Spleen (tissue), 7 donors: Measurements from ENCODE around the gene PCBD1.

Source experiments
- POLR2A ChIP-seq, 3 donors: fragments of 450-650 bp; IDR thresholded peaks; one replicate each; pipeline ENCODE4 v1.5.1; 2017; ENCODE audit warnings: antibody characterized with exemption in 3 of 3, mild to moderate bottlenecking in 1 of 3
- POLR2AphosphoS5 ChIP-seq, 3 donors: sonication (generic); formaldehyde crosslinking; IDR thresholded peaks; one replicate each; pipeline ENCODE4 v1.5.1; 2017; ENCODE audit warnings: antibody characterized with exemption in 3 of 3
- TF ChIP-seq, protein P1 (sequence below), 11 experiments: fragments of 200-600 bp in 7 of 11; fragments of 450-650 bp in 4 of 11; sonication (generic) in 4 of 11; IDR thresholded peaks in 8 of 11; conservative IDR thresholded peaks in 3 of 11; 1 replicate in 7 of 11; 2 replicates in 4 of 11; pipeline versions ENCODE4 v1.4.0 to v1.8.0; 2016 to 2021; ENCODE audit warnings: antibody characterized with exemption in 11 of 11, inconsistent platforms in 4 of 11, mild to moderate bottlenecking in 1 of 11
- donor health status: DM: no; HTN: no; CAD: no; lungs with moderate emphysema.
- donor health status: DM: no; HTN: no; CAD: no.
- donor health status: DM: no; HTN: no; CAD: no.

DNA sequence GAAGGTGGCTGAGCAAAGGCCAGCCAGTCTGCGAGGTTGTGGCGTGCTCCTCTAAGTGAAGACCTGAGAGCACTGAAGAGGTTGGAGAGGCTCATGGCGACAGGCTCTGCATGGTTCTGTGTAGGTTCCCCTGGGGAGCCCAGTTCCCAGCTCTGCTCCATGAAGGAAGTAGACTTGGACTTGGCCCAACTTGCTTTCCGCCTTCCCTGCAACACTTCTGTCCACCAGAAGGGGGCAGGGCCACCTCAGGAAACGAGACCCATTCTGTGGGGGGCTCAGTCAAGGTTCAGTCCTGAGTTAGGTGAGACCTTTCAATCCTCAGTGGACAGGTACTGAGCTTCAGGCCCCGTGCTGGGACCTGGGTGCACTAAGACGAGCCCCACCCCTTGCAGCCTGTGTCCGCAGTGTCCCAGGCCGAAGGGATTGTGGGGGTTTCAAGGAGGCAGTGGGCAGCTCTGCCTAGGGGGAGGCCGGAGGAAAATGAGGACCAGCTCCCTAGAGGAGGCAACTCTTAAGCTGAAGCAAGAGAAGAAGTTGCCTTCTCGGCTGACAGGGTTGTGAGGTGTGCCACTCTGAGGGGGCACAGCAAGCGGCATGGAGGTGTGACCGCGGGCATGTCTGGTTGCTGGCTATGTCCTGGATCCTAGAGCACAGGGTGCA lies 15.0 kb upstream of the PCBD1 start:
- no peak for TF ChIP-seq POLR2A (IDR thresholded peaks at IDR 0.05)
- TF ChIP-seq, protein P1, sequence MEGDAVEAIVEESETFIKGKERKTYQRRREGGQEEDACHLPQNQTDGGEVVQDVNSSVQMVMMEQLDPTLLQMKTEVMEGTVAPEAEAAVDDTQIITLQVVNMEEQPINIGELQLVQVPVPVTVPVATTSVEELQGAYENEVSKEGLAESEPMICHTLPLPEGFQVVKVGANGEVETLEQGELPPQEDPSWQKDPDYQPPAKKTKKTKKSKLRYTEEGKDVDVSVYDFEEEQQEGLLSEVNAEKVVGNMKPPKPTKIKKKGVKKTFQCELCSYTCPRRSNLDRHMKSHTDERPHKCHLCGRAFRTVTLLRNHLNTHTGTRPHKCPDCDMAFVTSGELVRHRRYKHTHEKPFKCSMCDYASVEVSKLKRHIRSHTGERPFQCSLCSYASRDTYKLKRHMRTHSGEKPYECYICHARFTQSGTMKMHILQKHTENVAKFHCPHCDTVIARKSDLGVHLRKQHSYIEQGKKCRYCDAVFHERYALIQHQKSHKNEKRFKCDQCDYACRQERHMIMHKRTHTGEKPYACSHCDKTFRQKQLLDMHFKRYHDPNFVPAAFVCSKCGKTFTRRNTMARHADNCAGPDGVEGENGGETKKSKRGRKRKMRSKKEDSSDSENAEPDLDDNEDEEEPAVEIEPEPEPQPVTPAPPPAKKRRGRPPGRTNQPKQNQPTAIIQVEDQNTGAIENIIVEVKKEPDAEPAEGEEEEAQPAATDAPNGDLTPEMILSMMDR (IDR thresholded peaks at IDR 0.05 in 8 of 11, conservative IDR thresholded peaks at IDR 0.05 in 3 of 11) = peak; percentile 32 to 91 (median 79)
- no peak for TF ChIP-seq POLR2AphosphoS5 (IDR thresholded peaks at IDR 0.05)
